ENCODE data around the gene CTRB2. TPM values are rescaled to one million over a fixed set of nuclear protein-coding genes. Genes with fewer than 3 reads are reported as not detected.

Gene CTRB2
- total RNA-seq = 7.3 TPM

DNA sequence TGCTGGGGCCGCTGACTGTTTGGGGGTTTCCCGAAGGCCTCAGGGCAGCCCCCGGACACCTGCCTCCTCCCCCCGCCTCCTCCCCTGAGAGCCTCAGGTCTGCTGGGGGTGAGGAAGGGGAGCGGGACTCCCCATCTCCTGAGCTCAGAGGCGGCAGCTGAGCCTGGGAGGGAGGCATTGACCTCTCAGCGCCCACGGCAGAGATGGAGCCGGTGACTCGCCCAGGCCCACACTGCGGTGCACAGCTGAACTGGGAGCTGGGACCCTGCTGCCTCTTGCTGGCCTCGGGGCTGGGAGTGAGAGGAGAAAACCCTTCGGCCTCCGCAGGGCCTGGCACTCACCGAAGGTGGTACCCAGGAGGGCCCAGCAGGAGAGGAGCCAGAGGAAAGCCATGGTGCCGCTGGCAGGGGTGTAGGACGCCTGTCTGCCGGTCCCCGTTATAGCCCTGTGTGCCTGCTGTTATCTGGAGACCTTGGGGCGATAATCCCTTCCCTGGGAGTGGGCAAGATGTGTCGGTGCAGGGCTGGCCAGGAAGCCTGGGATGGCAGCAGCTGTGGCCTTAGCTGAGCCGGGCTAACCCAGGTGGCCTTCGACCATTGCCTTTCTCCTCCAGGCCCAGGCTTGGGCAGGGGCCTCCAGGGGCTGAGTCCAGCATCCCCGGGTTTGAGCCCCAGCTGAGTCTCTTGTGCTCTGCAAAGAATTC, at the start of gene CTRB2:
Gene CTRB2, minus strand, starts transcription at position 413 of the 703 bp plus-strand sequence. Its CDS starts 20 bp downstream, at position 393.
- intact Hi-C loops (cut with DNase I) = loop anchor here (2.0 kb wide), 1 partner anchor 18 kb away; no protein-coding TSS in a partner anchor
- DNase-seq (ENCODE audit: low spot score) (no peak), ATAC-seq (no peak)

GRCh38 chr16:75256059-75256571, 49.2 kb upstream of the CTRB2 start:
- intact Hi-C loops (cut with DNase I) = no loop called here
- DNase-seq (ENCODE audit: low spot score) (peak; percentile 70), ATAC-seq (no peak)

- intact Hi-C loops (cut with DNase I) = no loop called here
- DNase-seq (ENCODE audit: low spot score) = no peak
- peak; percentile 31 for ATAC-seq
These were observed 47.4 kb upstream of the CTRB2 start for GRCh38 chr16:75254359-75254837.

DNA sequence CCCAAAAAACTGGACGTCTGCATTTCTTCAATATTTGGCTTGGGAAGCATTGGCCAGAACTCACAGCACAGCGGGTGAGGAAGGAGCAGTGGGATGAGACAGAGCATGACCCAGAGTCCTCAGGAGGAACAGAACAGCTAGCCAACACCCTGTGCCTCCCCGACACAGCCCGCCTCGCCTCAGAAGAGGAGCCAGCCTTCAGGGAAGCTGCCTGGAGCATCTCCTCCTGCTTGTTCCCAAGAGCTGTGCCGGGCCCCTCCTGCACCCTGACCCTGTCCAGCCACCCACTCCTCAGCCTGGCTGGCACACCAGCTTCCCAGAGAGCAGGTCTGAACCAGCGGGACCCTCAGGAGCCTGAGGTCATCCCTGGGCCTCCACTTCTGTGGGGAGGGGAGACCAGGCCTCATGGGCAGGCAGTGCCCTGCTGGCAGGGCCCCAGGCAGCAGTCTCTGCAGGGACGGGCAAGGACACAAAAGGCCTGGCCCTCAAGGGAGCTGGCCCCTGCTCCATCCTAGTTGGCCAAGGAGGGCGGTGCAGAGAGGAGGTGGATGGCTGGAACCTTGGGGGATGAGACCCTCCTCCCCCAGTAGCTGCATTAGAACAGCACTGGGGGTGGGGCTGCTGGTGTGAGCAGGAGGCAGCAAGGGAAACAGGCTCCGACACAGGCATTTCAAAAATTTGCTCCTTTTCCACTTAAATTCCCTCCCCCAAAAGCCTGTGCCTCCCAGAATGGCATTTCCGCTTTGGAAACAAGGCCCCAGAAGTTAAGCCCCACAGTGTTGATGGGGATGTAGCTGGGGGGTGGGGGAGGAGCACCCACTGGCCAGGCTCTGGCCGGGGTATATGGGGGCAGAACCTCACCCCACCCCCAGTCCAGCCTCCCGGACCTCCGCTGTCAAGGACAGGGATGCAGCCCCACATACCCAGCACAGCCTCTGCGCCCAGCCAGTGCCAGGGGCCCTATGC, 46.3 kb upstream of the CTRB2 start:
- no peak for DNase-seq (ENCODE audit: low spot score)
- intact Hi-C loops (cut with DNase I) = no loop called here
- peak; percentile 40 for ATAC-seq

GRCh38 chr16:75252049-75252864, 45.3 kb upstream of the CTRB2 start:
- ATAC-seq (no peak), DNase-seq (ENCODE audit: low spot score) (no peak)
- intact Hi-C loops (cut with DNase I) = no loop called here

DNA sequence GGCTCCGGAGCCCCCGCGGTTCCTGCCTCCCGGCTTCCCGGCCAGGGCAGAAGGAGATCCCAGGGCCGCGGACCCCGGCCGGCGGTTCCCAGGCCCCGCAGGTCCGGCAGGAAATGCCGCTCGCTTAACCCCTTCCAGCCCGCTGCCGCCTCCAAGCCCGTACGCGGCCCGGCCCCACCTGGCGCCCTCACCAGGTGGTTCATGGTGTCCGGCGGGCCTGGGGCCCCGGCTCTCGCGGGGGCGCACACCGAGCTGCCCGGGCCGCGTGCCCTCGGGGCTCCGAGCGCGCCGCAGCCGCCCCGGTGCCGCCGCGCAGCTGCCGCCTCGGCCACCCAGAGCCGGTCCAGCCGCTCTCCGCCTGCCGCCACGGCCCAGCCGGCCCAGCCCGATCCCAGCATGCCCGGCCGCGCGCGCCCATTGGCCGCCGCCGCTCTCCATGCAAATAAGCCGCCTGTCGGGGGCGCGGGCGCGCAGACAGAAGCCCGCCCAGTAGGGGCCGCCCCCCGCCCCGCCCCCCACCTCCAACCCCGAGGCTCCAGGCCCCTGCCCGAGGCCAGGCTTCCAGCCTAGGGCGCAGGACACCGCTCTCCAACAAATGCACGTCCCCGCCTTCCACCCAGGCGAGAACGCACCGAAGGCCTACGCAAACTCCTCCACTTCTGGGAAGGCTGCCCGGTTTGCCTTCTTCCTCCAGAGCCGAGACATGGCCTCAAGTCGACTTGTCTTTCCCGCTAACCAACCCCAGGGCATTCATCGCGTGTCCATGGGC, 44.5 kb upstream of the CTRB2 start, which contains the start of gene BCAR1:
Gene BCAR1, minus strand, starts transcription at position 345 of the 769 bp plus-strand sequence. Its CDS starts 142 bp downstream, at position 203.
- DNase-seq (ENCODE audit: low spot score) = peak; percentile 91
- intact Hi-C loops (cut with DNase I) = no loop called here
- ATAC-seq = peak; percentile 82

- ATAC-seq = no peak
- intact Hi-C loops (cut with DNase I) = no loop called here
- DNase-seq (ENCODE audit: low spot score) = no peak
These were observed 43.9 kb upstream of the CTRB2 start for GRCh38 chr16:75250809-75251279.

DNA sequence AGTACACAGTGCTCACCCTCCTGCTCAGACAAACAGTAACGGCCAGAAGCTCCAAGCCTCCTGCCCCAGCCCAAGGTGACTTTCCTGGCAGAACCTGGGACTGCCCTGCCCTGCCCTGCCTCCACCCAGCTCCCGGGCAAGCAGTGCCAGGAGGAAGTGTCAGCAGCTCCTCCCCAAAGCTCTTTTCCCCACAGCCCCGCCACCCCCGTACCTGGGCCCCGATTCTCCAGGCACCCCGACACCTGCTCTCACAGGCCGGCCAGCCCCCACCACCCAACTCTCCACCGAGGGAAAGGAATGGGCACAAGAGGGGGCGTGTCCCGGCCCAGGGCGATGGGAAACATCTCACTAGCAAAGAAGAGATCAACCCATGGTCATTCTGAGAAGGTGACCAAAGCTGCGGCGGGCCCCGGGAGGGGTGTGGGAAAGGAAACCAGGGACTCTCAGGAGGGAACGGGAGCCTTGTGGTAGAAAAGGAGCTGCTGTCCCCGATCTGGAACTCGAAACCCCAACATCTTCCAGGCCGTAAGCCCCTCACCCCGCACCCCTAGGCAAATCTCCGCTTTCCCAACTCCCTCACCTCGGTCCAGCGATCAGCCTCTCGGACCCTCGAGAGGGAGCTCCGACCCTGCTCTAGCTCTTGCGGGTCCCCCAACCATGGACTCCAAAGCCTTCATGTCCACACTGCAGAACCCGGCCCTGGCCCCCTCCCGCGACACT, 43.3 kb upstream of the CTRB2 start:
- ATAC-seq (no peak), DNase-seq (ENCODE audit: low spot score) (no peak)
- intact Hi-C loops (cut with DNase I) = no loop called here

DNA sequence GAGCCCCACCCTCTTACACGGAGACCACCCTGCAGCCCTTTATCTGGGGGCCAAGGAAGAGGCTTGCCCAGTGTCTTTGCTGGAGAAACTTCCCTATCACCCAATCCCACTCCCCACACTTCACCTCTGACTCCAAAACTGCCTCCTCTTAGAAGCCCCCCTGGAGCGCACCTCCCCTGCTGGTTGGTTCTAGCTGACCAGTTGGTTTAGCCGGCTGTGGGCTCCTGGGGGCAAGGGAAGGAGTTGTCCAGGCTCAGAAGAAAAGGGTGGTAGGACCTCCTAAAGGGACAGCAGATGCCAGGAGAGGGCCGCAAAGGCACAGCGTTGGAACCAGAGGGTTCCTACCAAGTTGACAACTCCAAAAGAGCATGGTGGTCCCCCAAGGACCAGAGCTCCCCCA, 42.5 kb upstream of the CTRB2 start:
- ATAC-seq (no peak), DNase-seq (ENCODE audit: low spot score) (no peak)
- intact Hi-C loops (cut with DNase I) = no loop called here

GRCh38 chr16:75248536-75249380, 41.8 kb upstream of the CTRB2 start:
- intact Hi-C loops (cut with DNase I) = no loop called here
- DNase-seq (ENCODE audit: low spot score) = no peak

GRCh38 chr16:75248142-75248535, 41.2 kb upstream of the CTRB2 start:
- intact Hi-C loops (cut with DNase I) = no loop called here
- DNase-seq (ENCODE audit: low spot score) = peak; percentile 76
- ATAC-seq = no peak

More at GRCh38 chr16:75248536-75249380, 41.8 kb upstream of the CTRB2 start:
- ATAC-seq = no peak

GRCh38 chr16:75247249-75247648, 40.3 kb upstream of the CTRB2 start:
- intact Hi-C loops (cut with DNase I) = no loop called here
- ATAC-seq = peak; percentile 5
- DNase-seq (ENCODE audit: low spot score) = no peak

- intact Hi-C loops (cut with DNase I) = no loop called here
- DNase-seq (ENCODE audit: low spot score) = no peak
These were observed 39.7 kb upstream of the CTRB2 start for GRCh38 chr16:75246504-75247205.

GRCh38 chr16:75244844-75245758, 38.1 kb upstream of the CTRB2 start:
- ATAC-seq = peak; percentile 80
- peak; percentile 85 for DNase-seq (ENCODE audit: low spot score)
- intact Hi-C loops (cut with DNase I) = no loop called here

More at GRCh38 chr16:75246504-75247205, 39.7 kb upstream of the CTRB2 start:
- ATAC-seq = no peak
